NCI-H2029 treated with DMSO at 0.1 percent for 48 hours (cell line): ENCODE data around the gene ZNF43.
"Not testable (repeated sequence)": the region's sequence is repeated elsewhere in the genome, so short reads cannot be mapped to it uniquely, and the experiment has no call there.

Experiments
- DNase-seq: peaks from one replicate; lab custom pipeline; 2025; lab: John Stamatoyannopoulos, UW

Gene ZNF43

GRCh38 chr19:21835810-21836444, at the start of gene ZNF43:
Gene ZNF43 (minus strand): TSS chr19:21836182. CDS start chr19:21836038, 144 bp downstream.
- peak; percentile 88 for DNase-seq

- not testable (repeated sequence) for DNase-seq
Measured at GRCh38 chr19:21885516-21885915, 49.5 kb upstream of the ZNF43 start.

- DNase-seq, result not testable (repeated sequence)
Measured at GRCh38 chr19:21884786-21885185, 48.8 kb upstream of the ZNF43 start.

GRCh38 chr19:21883516-21883915, 47.5 kb upstream of the ZNF43 start:
- DNase-seq, result no peak

- DNase-seq, result not testable (repeated sequence)
Measured at GRCh38 chr19:21880761-21881160, 44.8 kb upstream of the ZNF43 start.

GRCh38 chr19:21878646-21879045, 42.7 kb upstream of the ZNF43 start:
- no peak for DNase-seq

GRCh38 chr19:21877976-21878375, 42.0 kb upstream of the ZNF43 start:
- DNase-seq, result no peak

GRCh38 chr19:21876608-21877007, 40.6 kb upstream of the ZNF43 start:
- DNase-seq, result not testable (repeated sequence)

GRCh38 chr19:21856773-21857514, 21.0 kb upstream of the ZNF43 start:
- no peak for DNase-seq

- peak; percentile 92 for DNase-seq
Measured at GRCh38 chr19:21851596-21852345, 15.8 kb upstream of the ZNF43 start.

- DNase-seq, result no peak
Measured at GRCh38 chr19:21850656-21851255, 14.8 kb upstream of the ZNF43 start.

GRCh38 chr19:21848706-21849105, 12.7 kb upstream of the ZNF43 start:
- no peak for DNase-seq

- DNase-seq, result no peak
Measured at GRCh38 chr19:21843081-21843480, 7.1 kb upstream of the ZNF43 start.

- DNase-seq, result no peak
Measured at GRCh38 chr19:21841488-21842097, 5.6 kb upstream of the ZNF43 start.

GRCh38 chr19:21841081-21841480, 5.1 kb upstream of the ZNF43 start:
- DNase-seq, result no peak

GRCh38 chr19:21839976-21840375, 4.0 kb upstream of the ZNF43 start:
- DNase-seq, result no peak

- DNase-seq, result no peak
Measured at GRCh38 chr19:21838646-21839045, 2.7 kb upstream of the ZNF43 start.

GRCh38 chr19:21835429-21835809, 563 bp downstream of the ZNF43 start:
- peak; percentile 34 for DNase-seq

GRCh38 chr19:21833733-21834132, 2.2 kb downstream of the ZNF43 start:
- DNase-seq, result no peak

- no peak for DNase-seq
Measured at GRCh38 chr19:21824679-21825078, 11.3 kb downstream of the ZNF43 start.

- DNase-seq, result no peak
Measured at GRCh38 chr19:21823224-21823623, 12.8 kb downstream of the ZNF43 start.

- DNase-seq, result no peak
Measured at GRCh38 chr19:21812448-21812847, 23.5 kb downstream of the ZNF43 start.
